ENCODE results near the gene GSC.
"Not testable (repeated sequence)": the region's sequence is repeated elsewhere in the genome, so short reads cannot be mapped to it uniquely, and the experiment has no call there.

The GSC gene

GRCh38 chr14:94747739-94748138 is 22.2 kb downstream of the GSC start:
- in situ Hi-C loops (cut with MboI; ENCODE audit: low sequenced_read_pairs), result no loop called here

- in situ Hi-C loops (cut with MboI; ENCODE audit: low sequenced_read_pairs), result not testable (repeated sequence)
Measured at GRCh38 chr14:94747153-94747552, 22.8 kb downstream of the GSC start.

- in situ Hi-C loops (cut with MboI; ENCODE audit: low sequenced_read_pairs), result no loop called here
Measured at GRCh38 chr14:94746131-94746530, 23.8 kb downstream of the GSC start.

- in situ Hi-C loops (cut with MboI; ENCODE audit: low sequenced_read_pairs), result no loop called here
Measured at GRCh38 chr14:94738751-94739150, 31.2 kb downstream of the GSC start.

- in situ Hi-C loops (cut with MboI; ENCODE audit: low sequenced_read_pairs), result no loop called here
Measured at GRCh38 chr14:94738097-94738496, 31.8 kb downstream of the GSC start.

GRCh38 chr14:94728950-94729349 is 41.0 kb downstream of the GSC start:
- in situ Hi-C loops (cut with MboI; ENCODE audit: low sequenced_read_pairs), result no loop called here

- in situ Hi-C loops (cut with MboI; ENCODE audit: low sequenced_read_pairs), result not testable (repeated sequence)
Measured at GRCh38 chr14:94728440-94728839, 41.5 kb downstream of the GSC start.

- in situ Hi-C loops (cut with MboI; ENCODE audit: low sequenced_read_pairs), result not testable (repeated sequence)
Measured at GRCh38 chr14:94726649-94727048, 43.3 kb downstream of the GSC start.

- in situ Hi-C loops (cut with MboI; ENCODE audit: low sequenced_read_pairs), result no loop called here
Measured at GRCh38 chr14:94724993-94725392, 44.9 kb downstream of the GSC start.

GRCh38 chr14:94722397-94722796 is 47.5 kb downstream of the GSC start:
- in situ Hi-C loops (cut with MboI; ENCODE audit: low sequenced_read_pairs), result no loop called here

Measured in HL-60/S4 treated with retinoic acid at 250 ng/mL for 4 days and 3 days (cell line).